8988T (cell line): ENCODE results near the gene FABP7.

Experiments used
- DNase-seq: peaks from one replicate; pipeline ENCODE4 v3.0.0; 2011

The FABP7 gene

DNA sequence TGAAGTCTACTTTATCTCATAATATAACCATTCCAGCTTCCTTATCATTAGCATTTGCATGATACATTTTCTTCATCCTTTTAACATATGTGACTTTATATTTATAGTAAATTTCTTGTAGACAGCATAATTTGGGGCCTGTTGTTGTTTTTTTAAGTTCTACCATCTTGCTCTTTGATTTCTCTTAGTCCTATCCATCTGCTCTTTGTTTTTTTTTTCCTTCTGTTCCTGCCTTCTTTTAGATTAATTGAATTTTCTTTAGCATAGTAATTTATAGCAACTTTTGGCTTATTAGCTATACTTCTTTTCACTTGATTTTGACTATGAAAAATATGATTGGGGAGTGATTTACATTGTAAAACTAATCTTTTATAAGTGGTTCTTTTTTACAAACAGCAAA, 19.2 kb upstream of the FABP7 start:
- no peak for DNase-seq

DNA sequence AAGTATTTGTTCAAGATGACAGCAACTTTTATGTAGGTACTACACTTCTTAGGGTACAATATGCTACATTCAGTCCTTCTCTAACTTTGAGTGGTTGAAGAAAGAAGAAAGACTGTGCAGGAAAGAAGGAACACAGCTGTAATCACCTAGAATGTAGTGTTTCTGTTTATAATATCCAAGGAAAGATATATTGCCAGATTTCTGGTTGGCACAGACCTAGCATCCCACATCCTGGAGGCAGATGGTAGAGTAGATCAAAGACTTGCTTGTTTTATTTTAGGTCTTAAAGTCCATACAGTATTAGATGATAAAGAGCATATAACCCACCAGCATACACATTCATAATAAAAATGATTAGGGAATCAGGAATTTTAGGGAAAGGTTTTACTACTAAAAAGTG, 13.3 kb upstream of the FABP7 start:
- no peak for DNase-seq

DNA sequence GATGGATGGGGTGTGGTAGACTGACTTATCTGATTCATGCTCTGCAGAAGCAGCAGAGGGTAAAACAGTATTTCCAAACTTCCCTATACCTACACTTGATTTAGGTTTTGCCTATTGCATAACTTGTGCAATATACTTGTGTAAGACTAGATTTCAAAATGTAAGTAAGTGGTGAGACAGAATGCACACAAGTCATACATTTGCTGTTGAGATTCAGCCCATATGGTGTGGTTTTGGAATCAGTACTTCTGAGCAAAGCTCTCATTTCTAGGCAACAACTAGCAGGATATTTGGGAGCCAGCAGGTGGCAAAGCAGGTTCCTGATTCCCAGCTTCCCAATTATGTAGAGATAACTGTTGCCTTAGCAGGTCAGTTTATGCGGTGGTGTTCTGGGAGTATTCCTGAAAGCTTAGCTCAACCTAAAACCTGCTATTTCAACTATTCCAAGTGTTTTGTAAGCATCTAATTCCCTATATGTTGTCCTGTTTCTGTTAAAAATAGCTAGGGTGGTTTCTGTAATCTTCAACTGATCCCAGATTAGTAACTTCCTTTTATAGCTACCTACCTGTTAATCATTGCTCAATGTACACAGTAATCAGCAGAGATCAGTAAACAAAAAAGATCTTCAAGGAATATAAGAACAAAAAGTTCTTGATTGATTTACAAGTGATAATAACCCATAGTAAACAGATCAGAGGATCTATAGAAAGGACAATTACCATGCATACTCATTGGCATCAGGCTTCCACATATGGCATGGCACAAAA, 8.5 kb upstream of the FABP7 start:
- no peak for DNase-seq

DNA sequence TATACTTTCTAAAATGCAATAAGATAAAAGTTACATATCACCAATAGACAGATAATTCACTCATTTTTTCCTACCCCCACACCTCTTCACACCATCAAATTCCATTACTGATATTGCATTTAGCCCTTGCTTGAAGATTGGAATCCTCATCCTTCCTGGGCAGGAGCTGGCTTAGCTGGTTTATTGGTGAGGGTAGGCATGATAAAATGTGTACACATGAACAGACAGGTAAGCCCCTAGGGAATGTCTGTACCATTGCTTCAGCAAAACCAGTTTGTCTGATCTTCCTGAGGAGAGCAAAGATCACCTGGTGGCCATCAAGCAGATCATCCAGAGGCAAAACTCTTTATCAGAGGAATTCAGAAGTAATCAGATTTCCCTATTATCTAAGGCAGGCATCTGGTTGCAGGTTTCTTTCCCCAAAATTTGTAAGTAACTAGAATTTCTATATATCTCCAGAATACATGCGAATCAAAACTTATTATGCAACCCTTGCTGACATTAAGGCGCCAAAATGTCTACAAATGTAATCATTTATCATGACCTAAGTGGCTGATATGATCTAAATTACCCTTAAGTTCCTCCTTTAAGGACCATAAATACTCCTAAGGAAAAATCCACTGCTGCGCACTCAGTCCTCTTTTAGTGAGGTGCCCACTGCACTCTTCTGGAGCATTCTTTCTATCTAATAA, 6.6 kb upstream of the FABP7 start:
- no peak for DNase-seq

DNA sequence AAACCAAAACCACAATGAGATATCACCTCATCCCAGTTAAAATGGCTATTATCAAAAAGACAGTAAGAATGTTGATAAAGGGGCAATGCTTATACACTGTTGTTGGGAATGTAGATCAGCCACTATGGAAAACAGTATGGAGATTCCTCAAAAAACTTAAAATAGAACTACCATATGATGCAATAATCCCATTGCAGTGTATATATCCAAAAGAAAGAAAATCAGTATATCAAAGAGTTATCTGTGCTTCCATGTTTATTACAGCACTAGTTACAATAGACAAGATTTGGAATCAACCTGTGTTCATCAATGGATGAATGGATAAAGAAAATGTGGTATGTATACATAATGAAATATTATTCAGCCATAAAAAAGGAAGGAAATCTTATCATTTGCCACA, 3.5 kb upstream of the FABP7 start:
- no peak for DNase-seq

DNA sequence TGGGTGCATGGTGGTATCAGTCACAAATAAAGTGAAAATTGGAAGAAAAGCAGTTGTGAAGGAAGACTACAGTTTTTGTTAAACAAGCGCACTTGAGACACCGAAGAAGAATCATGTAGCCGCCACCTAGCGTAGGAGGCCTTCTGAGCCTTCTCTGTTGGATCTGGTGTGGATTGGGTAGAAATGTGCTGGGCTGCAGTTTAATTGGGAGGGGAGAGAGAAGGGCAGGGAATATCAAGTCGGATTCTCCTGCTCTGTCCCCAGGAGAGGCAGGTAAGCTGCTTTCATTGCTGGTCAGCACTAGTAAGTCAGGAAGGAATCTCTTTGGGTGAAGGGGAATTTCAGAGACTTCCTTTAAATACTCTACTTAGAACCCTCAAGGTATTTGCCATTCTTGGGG, 1.2 kb upstream of the FABP7 start:
- DNase-seq: no peak

DNA sequence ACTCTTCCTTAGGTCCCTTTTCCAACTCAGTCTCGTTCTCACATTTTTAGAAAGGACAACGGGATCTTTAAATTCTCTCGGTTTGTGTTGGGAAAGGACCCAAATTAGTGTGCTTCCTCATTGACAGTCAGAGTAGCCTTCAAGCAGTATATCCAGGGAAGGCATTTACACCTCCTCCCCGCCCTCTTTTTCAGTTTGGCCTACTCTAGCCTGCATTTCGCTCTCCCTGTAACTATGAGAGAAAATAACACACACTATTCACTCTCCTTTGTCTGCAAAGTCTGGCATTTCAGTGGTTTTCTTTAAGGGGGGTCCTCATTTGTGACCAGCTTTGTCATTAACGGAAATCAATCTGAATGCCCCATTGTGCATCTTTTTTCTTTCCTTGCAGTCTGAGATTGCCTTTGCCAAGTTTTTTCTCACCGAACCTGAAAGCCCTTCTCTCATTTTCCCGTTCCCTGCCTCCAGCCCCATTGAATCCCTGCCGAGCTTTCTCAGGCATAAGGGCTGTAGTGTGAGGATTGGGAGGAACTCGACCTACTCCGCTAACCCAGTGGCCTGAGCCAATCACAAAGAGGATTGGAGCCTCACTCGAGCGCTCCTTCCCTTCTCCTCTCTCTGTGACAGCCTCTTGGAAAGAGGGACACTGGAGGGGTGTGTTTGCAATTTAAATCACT, 393 bp upstream of the FABP7 start:
- DNase-seq: no peak

DNA sequence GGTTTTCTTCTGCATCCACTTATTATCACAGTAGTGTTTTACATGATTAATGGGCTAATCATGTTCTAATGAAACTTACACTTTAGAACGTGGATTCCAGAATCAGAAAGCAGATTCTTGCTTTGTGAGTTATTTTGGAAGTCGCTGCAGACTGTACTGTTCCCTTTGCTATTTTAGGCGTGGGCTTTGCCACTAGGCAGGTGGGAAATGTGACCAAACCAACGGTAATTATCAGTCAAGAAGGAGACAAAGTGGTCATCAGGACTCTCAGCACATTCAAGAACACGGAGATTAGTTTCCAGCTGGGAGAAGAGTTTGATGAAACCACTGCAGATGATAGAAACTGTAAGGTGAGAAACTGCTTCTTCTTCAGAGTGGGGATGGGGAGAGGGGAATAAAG, 598 bp downstream of the FABP7 start:
- no peak for DNase-seq

DNA sequence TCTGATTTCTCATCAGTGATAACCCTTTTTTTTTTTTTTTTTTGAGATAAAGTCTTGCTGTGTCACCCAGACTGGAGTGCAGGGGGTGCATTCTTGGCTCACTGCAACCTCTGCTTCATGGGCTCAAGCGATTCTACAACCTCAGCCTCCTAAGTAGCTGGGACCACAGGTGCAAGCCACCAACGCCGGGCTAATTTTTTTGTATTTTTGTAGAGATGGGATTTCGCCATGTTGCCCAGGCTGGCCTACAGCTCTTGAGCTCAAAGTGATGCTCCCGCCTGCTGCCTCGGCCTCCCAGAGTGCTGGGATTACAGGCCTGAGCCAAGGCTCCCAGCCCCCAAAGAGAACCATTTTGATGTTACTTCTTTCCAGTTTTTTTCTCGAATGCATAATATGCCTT, 2.2 kb downstream of the FABP7 start:
- no peak for DNase-seq

DNA sequence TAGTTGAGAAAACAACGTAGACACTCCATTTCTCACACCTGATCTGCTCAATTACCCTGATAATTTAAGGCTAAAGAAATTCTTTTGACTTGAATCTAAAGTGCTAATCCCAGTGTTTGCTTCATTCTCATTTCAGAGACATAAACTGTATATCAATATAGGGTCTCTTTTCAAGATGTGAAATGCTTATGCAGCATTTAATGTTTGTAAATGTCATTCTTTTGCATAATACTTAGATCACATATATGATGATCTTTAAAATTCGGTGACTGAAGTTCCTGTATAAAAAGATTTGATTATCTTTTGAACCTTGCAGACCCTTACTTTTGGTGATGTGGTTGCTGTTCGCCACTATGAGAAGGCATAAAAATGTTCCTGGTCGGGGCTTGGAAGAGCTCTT, 3.9 kb downstream of the FABP7 start:
- DNase-seq: no peak

DNA sequence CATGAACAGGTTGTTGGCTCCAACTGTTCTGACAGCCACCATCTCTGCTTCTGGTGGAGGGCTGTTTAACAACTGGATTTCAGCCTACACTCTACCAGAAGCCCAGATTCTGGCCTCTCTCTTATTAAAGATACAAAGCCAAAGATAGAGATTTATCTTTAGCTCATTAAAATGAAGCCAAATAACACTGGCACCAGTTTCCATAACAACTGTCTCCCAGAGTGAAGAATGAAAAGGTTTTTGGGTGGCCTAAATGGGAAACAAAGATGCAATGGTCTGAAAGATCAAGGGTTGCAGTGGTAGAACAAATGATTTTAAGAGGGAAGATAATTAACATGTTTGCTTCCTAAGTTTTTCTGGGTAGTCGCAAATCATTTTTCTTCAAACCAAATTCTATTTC, 6.4 kb downstream of the FABP7 start:
- no peak for DNase-seq

DNA sequence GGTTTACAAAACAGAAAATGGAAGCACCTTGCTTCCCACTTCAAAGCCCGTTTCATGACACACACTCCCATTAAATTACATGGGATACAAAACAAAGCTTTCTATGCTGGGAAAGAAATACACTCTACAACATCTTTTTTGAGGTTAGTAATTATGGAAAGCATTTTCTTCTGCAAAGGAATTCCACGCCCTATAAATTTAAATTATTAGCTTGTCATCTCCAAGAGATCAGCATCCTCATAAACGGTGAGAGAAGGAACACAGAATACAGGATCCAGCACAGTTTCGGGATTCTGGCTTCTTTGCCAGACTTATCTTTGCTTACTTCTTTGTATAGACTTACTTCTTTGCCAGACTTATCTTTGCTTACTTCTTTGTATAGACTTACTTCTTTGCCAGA, 8.2 kb downstream of the FABP7 start:
- no peak for DNase-seq

DNA sequence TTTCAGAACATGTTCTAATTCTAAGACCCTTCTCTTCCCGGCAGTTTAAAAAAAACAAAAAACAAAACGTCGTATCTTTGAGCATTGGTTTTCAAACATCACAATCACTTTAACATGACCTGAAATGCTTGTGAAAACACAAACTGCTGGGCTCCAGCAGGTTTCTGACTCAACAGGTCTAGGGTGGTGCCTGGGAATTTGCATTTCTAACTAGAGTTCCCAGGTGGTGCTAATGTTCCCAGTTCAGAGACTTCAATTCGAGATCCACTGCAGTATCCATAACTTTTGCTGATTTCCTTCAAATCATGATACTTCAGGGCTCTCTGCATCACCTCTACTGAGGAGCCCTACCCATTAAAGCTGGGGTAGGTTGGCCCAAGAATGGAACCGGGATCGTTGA, 8.7 kb downstream of the FABP7 start:
- DNase-seq: no peak

DNA sequence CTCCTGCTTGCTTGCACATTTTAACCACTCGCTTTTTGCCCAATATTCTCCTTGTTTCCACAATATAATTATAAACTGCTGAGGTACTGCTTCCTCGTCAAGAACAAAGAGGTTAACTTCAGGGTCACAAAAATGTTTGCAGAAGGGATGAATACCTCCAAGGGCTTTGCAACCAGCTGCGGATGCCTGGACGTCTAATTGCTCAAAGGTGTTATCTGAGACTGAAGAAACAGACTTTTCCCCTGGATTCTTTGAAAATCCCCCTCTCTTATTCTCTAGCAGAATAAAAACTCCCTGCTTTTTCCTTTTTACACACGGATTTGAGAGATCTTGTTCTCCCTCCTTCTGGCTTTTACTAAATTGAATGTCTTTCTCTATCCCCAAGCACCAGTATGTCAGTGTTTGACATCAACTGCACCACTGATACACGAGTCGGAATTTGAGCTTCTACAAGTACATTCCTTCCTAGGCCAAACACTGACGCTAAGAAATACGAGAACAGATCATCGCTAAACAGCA, 9.2 kb downstream of the FABP7 start:
- no peak for DNase-seq

DNA sequence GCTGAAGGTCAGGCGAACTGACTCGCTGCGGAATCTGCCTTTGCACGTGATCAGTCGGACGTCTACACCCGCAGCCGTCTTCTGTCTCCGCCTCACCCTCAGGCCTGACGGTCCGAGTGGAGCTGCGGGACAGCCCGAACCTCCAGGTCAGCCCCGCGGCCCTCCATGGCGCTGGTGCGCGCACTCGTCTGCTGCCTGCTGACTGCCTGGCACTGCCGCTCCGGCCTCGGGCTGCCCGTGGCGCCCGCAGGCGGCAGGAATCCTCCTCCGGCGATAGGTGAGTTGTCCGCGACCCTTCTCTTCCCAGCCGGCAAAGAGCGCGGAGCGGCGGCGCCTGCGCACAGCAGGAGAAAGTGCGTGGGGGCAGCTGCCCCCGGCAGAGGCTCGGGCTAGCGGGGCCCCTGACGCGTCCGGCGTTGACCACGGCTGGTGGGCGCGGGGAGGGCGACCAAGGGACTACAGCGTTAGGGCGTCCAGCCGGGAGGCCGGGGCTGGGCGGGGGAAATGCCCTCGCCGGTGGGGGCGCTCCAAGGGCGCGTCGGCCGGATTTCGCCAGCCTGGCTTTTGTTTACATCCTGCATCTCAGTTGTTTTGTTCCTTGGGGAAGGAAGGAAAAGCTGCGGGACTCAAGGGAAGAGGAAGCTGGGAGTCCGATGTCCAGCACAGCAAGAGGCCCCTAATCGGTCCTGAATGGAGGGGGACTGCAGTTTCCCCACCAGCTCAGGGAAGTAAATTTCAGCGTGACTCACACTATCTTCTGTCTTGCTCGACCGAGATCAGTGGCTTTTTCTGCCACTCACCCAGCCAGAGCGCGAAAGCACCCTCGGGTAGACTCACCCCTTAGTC, 9.9 kb downstream of the FABP7 start, which contains the start of gene SMPDL3A:
Gene SMPDL3A (plus strand): TSS at position 77 of the 846 bp plus-strand sequence. CDS start 89 bp downstream, at position 166.
- DNase-seq: peak; percentile 55

DNA sequence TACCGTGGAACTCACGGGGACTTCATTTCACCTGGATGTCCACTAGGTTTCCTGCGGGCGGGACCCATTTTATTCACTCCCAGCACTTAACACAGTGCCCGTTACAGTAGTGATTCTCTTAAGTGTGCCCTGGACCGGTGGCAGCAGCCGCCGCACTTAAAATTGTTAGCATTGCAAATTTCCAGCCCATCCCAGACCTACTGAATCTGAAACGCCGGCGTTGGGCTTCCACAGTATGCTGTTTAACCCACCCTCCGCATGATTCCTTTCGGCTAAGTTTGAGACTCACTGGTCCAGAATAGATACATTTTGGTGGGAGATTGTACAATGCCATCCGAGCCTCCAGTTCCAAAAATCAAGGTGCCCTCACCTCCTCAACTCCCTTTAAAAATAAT, 10.5 kb downstream of the FABP7 start:
- no peak for DNase-seq

DNA sequence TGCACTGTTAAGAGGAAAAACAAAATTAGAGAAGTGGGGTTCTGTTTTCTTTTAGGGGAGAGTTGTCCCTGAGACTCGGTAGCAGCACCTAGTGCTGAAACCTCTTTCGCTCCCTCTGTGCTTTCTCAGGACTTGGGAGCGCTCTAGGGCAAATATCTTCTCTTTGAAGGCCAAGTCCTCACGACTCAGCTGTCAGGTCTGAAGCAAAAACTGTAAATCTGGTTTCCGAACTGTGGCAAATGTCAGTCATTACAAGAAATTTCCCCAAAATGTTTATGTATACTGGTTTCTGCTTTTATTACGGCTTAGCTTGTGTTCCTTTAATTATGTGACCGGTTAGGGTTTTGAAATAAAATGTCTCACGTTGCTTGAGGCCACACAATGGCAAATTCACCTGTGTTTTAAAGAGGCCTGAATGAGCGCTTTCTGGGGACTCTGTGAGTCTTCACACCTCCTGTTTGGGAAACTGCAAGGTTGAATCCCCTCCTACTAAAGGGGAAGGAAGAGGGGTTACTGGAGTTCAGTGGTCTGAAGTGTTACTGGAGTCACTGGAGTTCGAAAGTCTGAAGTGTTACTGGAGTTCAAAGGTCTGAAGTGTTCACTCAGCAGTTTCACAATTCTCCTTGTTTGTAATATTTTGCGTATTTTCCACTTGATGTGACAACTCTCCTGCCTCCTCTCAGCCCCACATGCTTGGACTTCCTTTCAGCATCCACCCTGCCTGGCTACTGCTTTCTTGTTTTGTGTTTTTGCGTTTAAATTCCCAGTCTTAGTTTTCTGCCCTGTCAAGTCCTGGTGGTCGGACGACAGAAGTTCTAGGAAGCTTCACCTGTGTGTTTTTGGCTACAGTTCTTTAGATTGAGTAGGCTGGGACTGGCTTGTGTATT, 11.2 kb downstream of the FABP7 start:
- DNase-seq: no peak

DNA sequence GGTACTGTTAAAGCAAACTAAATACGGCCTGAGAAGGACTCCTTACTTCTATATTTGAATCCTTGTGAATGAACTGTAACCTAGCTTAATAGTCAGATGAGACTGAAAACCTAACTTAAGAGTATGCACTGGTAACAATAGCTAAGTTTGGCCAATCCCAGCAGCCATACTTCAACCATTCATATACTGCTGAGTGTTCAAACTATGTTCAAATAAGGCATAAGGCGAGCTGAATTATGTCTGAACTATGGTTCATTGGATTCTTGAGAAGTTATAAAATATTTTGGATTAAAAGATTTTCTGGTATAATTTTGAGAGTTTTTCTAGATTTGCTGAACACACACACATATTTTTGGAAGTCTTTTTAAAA, 11.8 kb downstream of the FABP7 start:
- no peak for DNase-seq

DNA sequence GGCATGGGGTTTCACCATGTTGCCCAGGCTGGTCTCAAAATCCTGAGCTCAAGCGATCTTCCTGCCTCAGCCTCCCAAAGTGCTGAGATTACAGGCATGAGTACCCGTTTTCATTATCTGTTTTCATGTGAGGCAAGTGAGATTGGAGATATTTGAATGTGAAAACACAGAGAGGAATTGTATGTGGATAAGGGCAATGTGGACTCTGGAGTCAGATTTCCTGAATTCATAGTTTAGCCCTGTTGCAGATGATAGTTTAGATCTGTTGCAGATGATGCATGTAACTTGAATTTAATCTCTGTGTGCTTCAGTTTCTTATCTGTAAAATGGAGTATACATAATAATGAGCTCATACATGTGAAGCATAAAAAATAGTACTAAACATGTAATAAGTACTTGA, 13.2 kb downstream of the FABP7 start:
- no peak for DNase-seq

DNA sequence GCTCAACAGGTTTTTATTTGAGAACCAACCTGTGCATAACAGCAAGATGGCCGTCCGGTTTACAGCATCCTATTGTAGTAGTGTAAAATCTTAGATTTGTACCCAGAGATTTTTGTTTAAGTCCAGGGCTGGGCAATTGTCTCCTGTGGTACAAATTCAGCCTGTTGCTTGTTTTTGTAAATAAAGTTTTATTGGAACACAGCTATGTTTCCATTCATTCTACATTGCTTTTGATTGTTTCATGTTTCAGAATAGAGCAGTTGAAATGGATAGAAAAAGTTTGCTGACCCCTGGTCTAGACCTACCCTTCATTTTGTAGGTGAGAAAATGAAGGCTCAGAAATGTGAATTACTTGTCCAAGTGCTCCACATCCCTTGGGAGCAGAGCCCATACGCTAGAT, 18.0 kb downstream of the FABP7 start:
- no peak for DNase-seq

DNA sequence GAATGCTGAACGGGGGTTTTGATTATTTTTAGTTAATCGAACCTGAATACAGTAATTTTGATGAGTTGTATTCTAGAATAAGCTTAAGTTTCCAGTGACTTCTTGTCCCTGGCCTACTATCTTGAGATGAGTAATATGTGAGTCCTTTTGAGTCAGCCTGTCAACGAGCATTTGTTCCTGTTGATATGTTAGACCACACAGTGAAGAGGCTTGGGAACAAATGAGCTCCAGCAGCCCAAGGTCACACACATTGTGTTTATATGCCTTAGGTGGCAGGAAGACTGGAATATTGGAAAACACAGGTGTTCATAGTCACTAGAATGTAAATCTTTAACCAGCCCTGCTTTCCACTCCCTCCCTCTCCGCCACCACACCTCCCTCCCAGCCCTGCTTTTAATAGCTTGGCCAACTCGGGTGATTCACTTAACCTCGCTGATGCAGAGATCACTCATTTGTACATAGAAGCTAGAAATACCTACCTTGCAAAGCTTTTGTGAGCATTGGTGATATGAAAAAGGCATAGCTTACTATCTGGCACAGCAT, 18.7 kb downstream of the FABP7 start:
- DNase-seq: no peak
